Measurements from ENCODE around the gene MIER2. TPM values are rescaled to one million over a fixed set of nuclear protein-coding genes. Genes with fewer than 3 reads are reported as not detected.

MIER2 gene
- total and polyA plus RNA-seq, 4 donors, result 2.7 to 4.1 (median 3.7) TPM

DNA sequence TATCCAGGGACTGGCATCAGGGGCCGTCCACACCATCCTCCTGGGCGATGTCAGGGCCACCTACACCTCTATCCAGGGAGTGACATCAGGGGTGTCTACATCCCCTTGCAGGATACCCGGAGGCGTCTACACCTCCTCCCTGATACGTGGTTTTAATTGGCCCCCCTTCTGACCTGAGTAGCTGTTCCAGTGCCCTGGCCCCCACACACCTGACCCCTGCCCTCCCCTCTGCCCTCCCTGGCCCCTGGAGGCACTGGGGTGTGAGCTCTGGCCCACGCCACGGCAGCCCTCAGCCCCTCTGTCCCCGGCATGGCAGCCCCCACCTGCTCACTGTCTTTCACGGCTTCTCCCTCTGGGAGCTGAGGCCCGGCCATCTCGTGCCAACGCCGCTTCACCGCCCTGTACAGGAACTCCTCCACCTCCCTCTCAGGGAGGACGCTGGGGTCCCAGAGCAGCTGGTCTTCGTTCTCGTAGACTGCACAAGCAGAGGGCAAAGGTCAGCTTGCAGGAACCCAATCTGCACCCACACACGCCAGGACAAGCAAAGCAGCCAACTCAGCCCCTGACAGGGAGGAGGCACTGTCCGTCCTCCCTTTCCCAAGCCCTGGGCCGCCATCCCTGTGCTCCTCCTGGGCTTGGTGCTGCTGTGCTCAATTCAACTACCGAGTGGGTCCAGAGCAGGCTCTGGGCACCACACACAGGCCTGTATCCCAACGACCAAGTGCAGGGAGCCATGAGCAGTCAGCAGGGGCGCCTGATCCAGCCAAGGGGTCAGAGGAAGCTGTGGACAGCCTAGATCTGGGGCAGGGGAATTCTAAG, 31.2 kb downstream of the MIER2 start:
- peaks cover 0 to 13% (median 6%) of the 10 kb centered on the region in 4 donors for H3K36me3 ChIP-seq (ENCODE audit: control insufficient read depth in 4 of 4, insufficient read depth in 3 of 4, low read depth in 1 of 4, low read length in 3 of 4)

More for the DNA sequence above, 31.2 kb downstream of the MIER2 start:
- H3K4me1 ChIP-seq (ENCODE audit: control insufficient read depth in 4 of 4, insufficient read depth in 4 of 4, low read length in 3 of 4), result no peaks in the 10 kb centered on the region
- no peaks in the 10 kb centered on the region for H3K9me3 ChIP-seq (ENCODE audit: control insufficient read depth in 4 of 4, low read length in 3 of 4)
- no peak for TF ChIP-seq ATF3 (IDR thresholded peaks at IDR 0.05)
- TF ChIP-seq HNF4A (conservative IDR thresholded peaks at IDR 0.05), result no peak
- TF ChIP-seq CTCF (IDR thresholded peaks at IDR 0.05; ENCODE audit: low read depth, low read length, missing input control), result no peak
- no peak for TF ChIP-seq FOXA1 (IDR thresholded peaks at IDR 0.05)
- TF ChIP-seq GABPA (IDR thresholded peaks at IDR 0.05 in 1 of 2, conservative IDR thresholded peaks at IDR 0.05 in 1 of 2), result no peak
- no peak for TF ChIP-seq TAF1 (conservative IDR thresholded peaks at IDR 0.05)
- TF ChIP-seq ZBTB33 (IDR thresholded peaks at IDR 0.05), result no peak
- TF ChIP-seq, protein P1, sequence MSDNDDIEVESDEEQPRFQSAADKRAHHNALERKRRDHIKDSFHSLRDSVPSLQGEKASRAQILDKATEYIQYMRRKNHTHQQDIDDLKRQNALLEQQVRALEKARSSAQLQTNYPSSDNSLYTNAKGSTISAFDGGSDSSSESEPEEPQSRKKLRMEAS (IDR thresholded peaks at IDR 0.05), result no peak
- TF ChIP-seq REST (IDR thresholded peaks at IDR 0.05), result no peak
- no peak for TF ChIP-seq JUND (IDR thresholded peaks at IDR 0.05)
- no peak for TF ChIP-seq SP1 (IDR thresholded peaks at IDR 0.05)
- no peak for TF ChIP-seq HNF4G (IDR thresholded peaks at IDR 0.05)
- DNase-seq (ENCODE audit: low spot score), result no peak
- no peak overlapping the region for H3K27ac ChIP-seq (ENCODE audit: low read depth in 1 of 2, low read length in 2 of 2)
- WGBS, result 90% methylated on average over 23 of the region's 23 CpGs
- H3K27me3 ChIP-seq (ENCODE audit: control insufficient read depth in 4 of 4, insufficient read depth in 4 of 4, low read length in 3 of 4), result no peaks in the 10 kb centered on the region
- H3K4me3 ChIP-seq (ENCODE audit: low read depth in 1 of 3, low read length in 3 of 3), result no peak overlapping the region
- no peak overlapping the region for H3K9ac ChIP-seq (ENCODE audit: low read depth in 1 of 2, low read length in 2 of 2)

Measured in liver (tissue), 9 donors.